GM23338 (cell line): ENCODE measurements around the gene C1orf115. TPM values are rescaled to one million over a fixed set of nuclear protein-coding genes. Genes with fewer than 3 reads are reported as not detected.

Source experiments
- ATAC-seq: fragments of 200-7000 bp; cut with Tn5 transposase; 3 replicates; pipeline ENCODE4 v1.9.1; 2020
- DNase-seq: peaks from one replicate; pipeline ENCODE4 v3.0.0-alpha.2; 2015; ENCODE audit warnings: low spot score
- H2AFZ ChIP-seq: fragments of 200-600 bp; sonication (generic); 2 replicates; pipeline ENCODE4 v1.8.0; 2016; ENCODE audit warnings: antibody characterized with exemption, mild to moderate bottlenecking, moderate library complexity
- H3F3A ChIP-seq: fragments of 200-600 bp; sonication (generic); replicated peaks from 2 replicates; pipeline ENCODE4 v1.8.0; 2017; ENCODE audit warnings: antibody characterized with exemption, mixed run types, low read depth
- H3K27ac ChIP-seq: fragments of 200-600 bp; sonication (generic); 2 replicates; pipeline ENCODE4 v1.6.1; 2016; ENCODE audit warnings: low read depth
- H3K27me3 ChIP-seq: fragments of 200-600 bp; sonication (generic); 2 replicates; pipeline ENCODE4 v1.8.0; 2016; ENCODE audit warnings: mild to moderate bottlenecking, mixed run types, moderate library complexity; ENCODE audit not compliant: insufficient read depth
- H3K36me3 ChIP-seq: fragments of 200-600 bp; sonication (generic); 2 replicates; pipeline ENCODE4 v1.8.0; 2016; ENCODE audit warnings: mild to moderate bottlenecking; ENCODE audit not compliant: insufficient read depth
- H3K4me1 ChIP-seq: fragments of 200-600 bp; sonication (generic); 2 replicates; pipeline ENCODE4 v1.8.0; 2016; ENCODE audit warnings: mild to moderate bottlenecking, moderate library complexity; ENCODE audit not compliant: insufficient read depth
- H3K4me2 ChIP-seq: fragments of 200-600 bp; sonication (generic); 2 replicates; pipeline ENCODE4 v1.7.1; 2017; ENCODE audit warnings: mixed run types
- H3K4me3 ChIP-seq: fragments of 200-600 bp; sonication (generic); 2 replicates; pipeline ENCODE4 v1.6.1; 2016; ENCODE audit warnings: mixed run types
- H3K79me2 ChIP-seq: fragments of 200-600 bp; sonication (generic); replicated peaks from 2 replicates; pipeline ENCODE4 v1.8.0; 2017; ENCODE audit warnings: mild to moderate bottlenecking; ENCODE audit not compliant: insufficient read depth
- H3K9me2 ChIP-seq: fragments of 200-600 bp; sonication (generic); 2 replicates; pipeline ENCODE4 v1.8.0; 2017; ENCODE audit not compliant: insufficient read depth
- H4K20me1 ChIP-seq: fragments of 200-600 bp; sonication (generic); replicated peaks from 2 replicates; pipeline ENCODE4 v1.8.0; 2017; ENCODE audit warnings: mild to moderate bottlenecking; ENCODE audit not compliant: insufficient read depth
- H3K27ac Mint-ChIP-seq: 2 replicates; pipeline ENCODE4 v1.8.0; 2020; ENCODE audit warnings: inconsistent platforms, mild to moderate bottlenecking, moderate library complexity, mixed read lengths
- H3K27me3 Mint-ChIP-seq: 3 replicates; pipeline ENCODE4 v1.8.0; 2022; ENCODE audit warnings: low read depth, mild to moderate bottlenecking, moderate library complexity, mixed read lengths, inconsistent platforms; ENCODE audit not compliant: insufficient read depth, poor library complexity
- H3K36me3 Mint-ChIP-seq: 3 replicates; pipeline ENCODE4 v1.8.0; 2021; ENCODE audit warnings: low read depth, mild to moderate bottlenecking, inconsistent platforms, moderate library complexity, mixed read lengths
- H3K4me1 Mint-ChIP-seq: 3 replicates; pipeline ENCODE4 v1.8.0; 2020; ENCODE audit warnings: mild to moderate bottlenecking, inconsistent platforms, mixed read lengths
- H3K4me3 Mint-ChIP-seq: 3 replicates; pipeline ENCODE4 v1.8.0; 2021; ENCODE audit warnings: moderate library complexity, mild to moderate bottlenecking, inconsistent platforms, mixed read lengths
- H3K9me3 Mint-ChIP-seq: 3 replicates; pipeline ENCODE4 v1.8.0; 2020; ENCODE audit warnings: moderate library complexity, mild to moderate bottlenecking, inconsistent platforms, mixed read lengths
- POLR2AphosphoS5 ChIP-seq: IDR thresholded peaks from 2 replicates; pipeline ENCODE4 v1.6.1; 2016; ENCODE audit warnings: antibody characterized with exemption, low read depth
- REST ChIP-seq: IDR thresholded peaks from one replicate; pipeline ENCODE4 v1.6.1; 2018; ENCODE audit warnings: antibody characterized with exemption; ENCODE audit not compliant: unreplicated experiment
- STAT1 ChIP-seq: IDR thresholded peaks from one replicate; pipeline ENCODE4 v1.6.1; 2016; ENCODE audit warnings: antibody characterized with exemption; ENCODE audit not compliant: unreplicated experiment
- ZNF462 ChIP-seq: fragments of 250-450 bp; sonication (Bioruptor Pico); IDR thresholded peaks from 2 replicates; pipeline ENCODE4 v1.5.0; 2020; ENCODE audit warnings: mild to moderate bottlenecking, moderate library complexity
- polyA plus RNA-seq: library from polyadenylated mRNA; unstranded; fragments of >200 nt; fragmentation: Nextera tagmentation; extraction: Ambion mirVana; gene quantifications from 2 replicates; pipeline ENCODE4 v1.2.1, GENCODE V29; 2016
- total RNA-seq: library from RNA; depleted of rRNA; stranded (reverse); fragments of >200 nt; shearing (Covaris generic); gene quantifications from 2 replicates; pipeline ENCODE4 v1.2.3, GENCODE V29; 2014

Gene C1orf115
- total and polyA plus RNA-seq, 2 experiments from 2014 or later: 2.5 to 6.0 TPM

- TF ChIP-seq ZNF462: no peak
Measured at GRCh38 chr1:220655961-220656740, 34.0 kb upstream of the C1orf115 start (continued).

- peak; percentile 14 for DNase-seq
- no peak overlapping the region for H3K27ac Mint-ChIP-seq
- no peaks in the 10 kb centered on the region; the same call in 1 of the 3 replicates for H3K9me3 Mint-ChIP-seq
- peaks cover 2% of the 10 kb centered on the region for H3K27me3 Mint-ChIP-seq
- H3K4me3 Mint-ChIP-seq: no peak overlapping the region
- no peaks in the 10 kb centered on the region for H4K20me1 ChIP-seq
- H3K4me2 ChIP-seq: no peak overlapping the region
- H3K4me3 ChIP-seq: no peak overlapping the region
- H3F3A ChIP-seq: no peaks in the 10 kb centered on the region
- H3K27me3 ChIP-seq: no peaks in the 10 kb centered on the region
- no peaks in the 10 kb centered on the region for H3K4me1 ChIP-seq
- H3K36me3 Mint-ChIP-seq: no peaks in the 10 kb centered on the region; the same call in 1 of the 3 replicates
- peak; percentile 61 for ATAC-seq
- H3K4me1 Mint-ChIP-seq: peaks cover 5% of the 10 kb centered on the region
- no peaks in the 10 kb centered on the region for H3K79me2 ChIP-seq
- no peak overlapping the region for H3K27ac ChIP-seq
- no peaks in the 10 kb centered on the region for H3K36me3 ChIP-seq
- H3K9me2 ChIP-seq: no peaks in the 10 kb centered on the region
- H2AFZ ChIP-seq: no peak overlapping the region
- TF ChIP-seq STAT1 (no peak), REST (no peak), ZNF462 (no peak), POLR2AphosphoS5 (no peak)
Measured at GRCh38 chr1:220666349-220666748, 23.8 kb upstream of the C1orf115 start.
